ENCODE data around the gene SRM. TPM values are rescaled to one million over a fixed set of nuclear protein-coding genes. Genes with fewer than 3 reads are reported as not detected.

The SRM gene
- total and polyA plus RNA-seq, 2 of the 13 experiments (the other 11 are each of a cell fraction or from before 2014, with no cell fraction given): 27.9 to 31.8 TPM

DNA sequence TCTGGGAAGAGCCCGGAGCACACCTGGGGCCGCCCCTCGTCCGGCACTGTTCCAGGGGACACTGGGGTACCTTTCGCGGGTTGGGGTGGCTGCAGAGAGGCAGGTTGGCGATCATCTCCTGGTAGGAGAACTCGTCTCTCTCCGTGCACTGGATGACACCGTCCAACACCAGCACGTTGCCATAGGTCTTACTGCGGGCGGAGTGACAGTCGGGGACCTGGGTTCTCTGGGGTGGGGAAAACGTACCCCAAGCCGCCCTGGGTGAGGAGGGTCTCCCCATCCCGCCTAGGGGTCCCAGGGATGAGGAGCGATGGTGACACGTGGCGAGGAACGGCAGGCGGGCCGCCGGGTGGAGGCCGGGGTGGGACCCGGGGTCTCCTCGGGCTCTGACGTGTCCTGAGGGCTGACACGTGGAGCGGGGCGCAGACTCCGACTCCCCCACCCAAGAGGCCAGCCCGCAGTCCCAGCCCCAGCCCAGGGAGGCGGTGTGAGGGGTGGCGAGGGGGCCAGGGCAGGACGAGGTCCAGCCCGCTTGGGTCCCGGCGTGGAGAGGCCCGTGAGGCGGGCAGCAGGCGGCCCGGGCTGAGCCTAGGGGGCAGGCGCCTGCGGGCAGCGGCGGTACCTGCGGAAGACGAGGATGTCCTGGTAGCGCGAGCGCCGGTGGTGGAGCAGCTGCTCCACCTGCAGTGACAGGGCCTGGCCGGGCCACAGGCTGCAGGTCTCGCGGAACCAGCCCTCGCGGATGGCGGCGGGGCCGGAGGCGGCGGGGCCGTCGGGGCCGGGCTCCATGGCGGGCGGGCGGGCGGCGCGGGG is 457 bp downstream of the SRM start (continued):
- TF ChIP-seq, protein P1, sequence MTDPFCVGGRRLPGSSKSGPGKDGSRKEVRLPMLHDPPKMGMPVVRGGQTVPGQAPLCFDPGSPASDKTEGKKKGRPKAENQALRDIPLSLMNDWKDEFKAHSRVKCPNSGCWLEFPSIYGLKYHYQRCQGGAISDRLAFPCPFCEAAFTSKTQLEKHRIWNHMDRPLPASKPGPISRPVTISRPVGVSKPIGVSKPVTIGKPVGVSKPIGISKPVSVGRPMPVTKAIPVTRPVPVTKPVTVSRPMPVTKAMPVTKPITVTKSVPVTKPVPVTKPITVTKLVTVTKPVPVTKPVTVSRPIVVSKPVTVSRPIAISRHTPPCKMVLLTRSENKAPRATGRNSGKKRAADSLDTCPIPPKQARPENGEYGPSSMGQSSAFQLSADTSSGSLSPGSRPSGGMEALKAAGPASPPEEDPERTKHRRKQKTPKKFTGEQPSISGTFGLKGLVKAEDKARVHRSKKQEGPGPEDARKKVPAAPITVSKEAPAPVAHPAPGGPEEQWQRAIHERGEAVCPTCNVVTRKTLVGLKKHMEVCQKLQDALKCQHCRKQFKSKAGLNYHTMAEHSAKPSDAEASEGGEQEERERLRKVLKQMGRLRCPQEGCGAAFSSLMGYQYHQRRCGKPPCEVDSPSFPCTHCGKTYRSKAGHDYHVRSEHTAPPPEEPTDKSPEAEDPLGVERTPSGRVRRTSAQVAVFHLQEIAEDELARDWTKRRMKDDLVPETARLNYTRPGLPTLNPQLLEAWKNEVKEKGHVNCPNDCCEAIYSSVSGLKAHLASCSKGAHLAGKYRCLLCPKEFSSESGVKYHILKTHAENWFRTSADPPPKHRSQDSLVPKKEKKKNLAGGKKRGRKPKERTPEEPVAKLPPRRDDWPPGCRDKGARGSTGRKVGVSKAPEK (CRISPR knock-in tag; IDR thresholded peaks at IDR 0.05; ENCODE audit: borderline replicate concordance): no peak
- TF ChIP-seq ZNF225 (CRISPR knock-in tag; IDR thresholded peaks at IDR 0.05): 0 out of 2 replicates have a peak, but pooled peaks have one; percentile 33
- TF ChIP-seq ELF3 (CRISPR knock-in tag; IDR thresholded peaks at IDR 0.05): no peak
- TF ChIP-seq, protein P2, sequence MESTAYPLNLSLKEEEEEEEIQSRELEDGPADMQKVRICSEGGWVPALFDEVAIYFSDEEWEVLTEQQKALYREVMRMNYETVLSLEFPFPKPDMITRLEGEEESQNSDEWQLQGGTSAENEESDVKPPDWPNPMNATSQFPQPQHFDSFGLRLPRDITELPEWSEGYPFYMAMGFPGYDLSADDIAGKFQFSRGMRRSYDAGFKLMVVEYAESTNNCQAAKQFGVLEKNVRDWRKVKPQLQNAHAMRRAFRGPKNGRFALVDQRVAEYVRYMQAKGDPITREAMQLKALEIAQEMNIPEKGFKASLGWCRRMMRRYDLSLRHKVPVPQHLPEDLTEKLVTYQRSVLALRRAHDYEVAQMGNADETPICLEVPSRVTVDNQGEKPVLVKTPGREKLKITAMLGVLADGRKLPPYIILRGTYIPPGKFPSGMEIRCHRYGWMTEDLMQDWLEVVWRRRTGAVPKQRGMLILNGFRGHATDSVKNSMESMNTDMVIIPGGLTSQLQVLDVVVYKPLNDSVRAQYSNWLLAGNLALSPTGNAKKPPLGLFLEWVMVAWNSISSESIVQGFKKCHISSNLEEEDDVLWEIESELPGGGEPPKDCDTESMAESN (CRISPR knock-in tag; conservative IDR thresholded peaks at IDR 0.05): no peak
- no peak for TF ChIP-seq ZNF629 (CRISPR knock-in tag; conservative IDR thresholded peaks at IDR 0.05)
- TF ChIP-seq, protein P3, sequence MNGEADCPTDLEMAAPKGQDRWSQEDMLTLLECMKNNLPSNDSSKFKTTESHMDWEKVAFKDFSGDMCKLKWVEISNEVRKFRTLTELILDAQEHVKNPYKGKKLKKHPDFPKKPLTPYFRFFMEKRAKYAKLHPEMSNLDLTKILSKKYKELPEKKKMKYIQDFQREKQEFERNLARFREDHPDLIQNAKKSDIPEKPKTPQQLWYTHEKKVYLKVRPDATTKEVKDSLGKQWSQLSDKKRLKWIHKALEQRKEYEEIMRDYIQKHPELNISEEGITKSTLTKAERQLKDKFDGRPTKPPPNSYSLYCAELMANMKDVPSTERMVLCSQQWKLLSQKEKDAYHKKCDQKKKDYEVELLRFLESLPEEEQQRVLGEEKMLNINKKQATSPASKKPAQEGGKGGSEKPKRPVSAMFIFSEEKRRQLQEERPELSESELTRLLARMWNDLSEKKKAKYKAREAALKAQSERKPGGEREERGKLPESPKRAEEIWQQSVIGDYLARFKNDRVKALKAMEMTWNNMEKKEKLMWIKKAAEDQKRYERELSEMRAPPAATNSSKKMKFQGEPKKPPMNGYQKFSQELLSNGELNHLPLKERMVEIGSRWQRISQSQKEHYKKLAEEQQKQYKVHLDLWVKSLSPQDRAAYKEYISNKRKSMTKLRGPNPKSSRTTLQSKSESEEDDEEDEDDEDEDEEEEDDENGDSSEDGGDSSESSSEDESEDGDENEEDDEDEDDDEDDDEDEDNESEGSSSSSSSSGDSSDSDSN (CRISPR knock-in tag; IDR thresholded peaks at IDR 0.05): peak; percentile 36; the same call in 1 of the 2 replicates
- TF ChIP-seq PPARG (CRISPR knock-in tag; conservative IDR thresholded peaks at IDR 0.05): no peak
- TF ChIP-seq ZNF343 (CRISPR knock-in tag; IDR thresholded peaks at IDR 0.05): no peak
- TF ChIP-seq MAZ (IDR thresholded peaks at IDR 0.05; ENCODE audit: borderline replicate concordance, low read depth, low read length): no peak
- TF ChIP-seq MAZ (CRISPR knock-in tag; IDR thresholded peaks at IDR 0.05; ENCODE audit: low read depth): no peak; the same call in 1 of the 2 replicates
- TF ChIP-seq, protein P4, sequence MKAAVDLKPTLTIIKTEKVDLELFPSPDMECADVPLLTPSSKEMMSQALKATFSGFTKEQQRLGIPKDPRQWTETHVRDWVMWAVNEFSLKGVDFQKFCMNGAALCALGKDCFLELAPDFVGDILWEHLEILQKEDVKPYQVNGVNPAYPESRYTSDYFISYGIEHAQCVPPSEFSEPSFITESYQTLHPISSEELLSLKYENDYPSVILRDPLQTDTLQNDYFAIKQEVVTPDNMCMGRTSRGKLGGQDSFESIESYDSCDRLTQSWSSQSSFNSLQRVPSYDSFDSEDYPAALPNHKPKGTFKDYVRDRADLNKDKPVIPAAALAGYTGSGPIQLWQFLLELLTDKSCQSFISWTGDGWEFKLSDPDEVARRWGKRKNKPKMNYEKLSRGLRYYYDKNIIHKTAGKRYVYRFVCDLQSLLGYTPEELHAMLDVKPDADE (CRISPR knock-in tag; IDR thresholded peaks at IDR 0.05): no peak
- TF ChIP-seq ZNF773 (CRISPR knock-in tag; IDR thresholded peaks at IDR 0.05; ENCODE audit: borderline replicate concordance): no peak
- TF ChIP-seq CENPT (CRISPR knock-in tag; IDR thresholded peaks at IDR 0.05; ENCODE audit: low read depth): no peak
- no peak for TF ChIP-seq ATF7 (IDR thresholded peaks at IDR 0.05)
- TF ChIP-seq ATF7 (CRISPR knock-in tag; IDR thresholded peaks at IDR 0.05): no peak
- TF ChIP-seq SRSF9 (IDR thresholded peaks at IDR 0.05; ENCODE audit: borderline replicate concordance, insufficient read depth, low read depth, low read length, poor library complexity, severe bottlenecking): no peak
- TF ChIP-seq, protein P5, sequence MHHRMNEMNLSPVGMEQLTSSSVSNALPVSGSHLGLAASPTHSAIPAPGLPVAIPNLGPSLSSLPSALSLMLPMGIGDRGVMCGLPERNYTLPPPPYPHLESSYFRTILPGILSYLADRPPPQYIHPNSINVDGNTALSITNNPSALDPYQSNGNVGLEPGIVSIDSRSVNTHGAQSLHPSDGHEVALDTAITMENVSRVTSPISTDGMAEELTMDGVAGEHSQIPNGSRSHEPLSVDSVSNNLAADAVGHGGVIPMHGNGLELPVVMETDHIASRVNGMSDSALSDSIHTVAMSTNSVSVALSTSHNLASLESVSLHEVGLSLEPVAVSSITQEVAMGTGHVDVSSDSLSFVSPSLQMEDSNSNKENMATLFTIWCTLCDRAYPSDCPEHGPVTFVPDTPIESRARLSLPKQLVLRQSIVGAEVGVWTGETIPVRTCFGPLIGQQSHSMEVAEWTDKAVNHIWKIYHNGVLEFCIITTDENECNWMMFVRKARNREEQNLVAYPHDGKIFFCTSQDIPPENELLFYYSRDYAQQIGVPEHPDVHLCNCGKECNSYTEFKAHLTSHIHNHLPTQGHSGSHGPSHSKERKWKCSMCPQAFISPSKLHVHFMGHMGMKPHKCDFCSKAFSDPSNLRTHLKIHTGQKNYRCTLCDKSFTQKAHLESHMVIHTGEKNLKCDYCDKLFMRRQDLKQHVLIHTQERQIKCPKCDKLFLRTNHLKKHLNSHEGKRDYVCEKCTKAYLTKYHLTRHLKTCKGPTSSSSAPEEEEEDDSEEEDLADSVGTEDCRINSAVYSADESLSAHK (CRISPR knock-in tag; IDR thresholded peaks at IDR 0.05; ENCODE audit: borderline replicate concordance): no peak
- 0 out of 2 replicates have a peak, but pooled peaks have one; percentile 45 for TF ChIP-seq MED13 (CRISPR knock-in tag; IDR thresholded peaks at IDR 0.05)
